Endothelial cell of umbilical vein (primary cell): ENCODE results near the gene MYH7. TPM values are rescaled to one million over a fixed set of nuclear protein-coding genes. Genes with fewer than 3 reads are reported as not detected.

Source experiments
- BruUV-seq: library from RNA; stranded (reverse); fragments of 400-500 nt; replicated peaks from 2 replicates; lab custom pipeline; 2021; lab: Mats Ljungman, UMichigan
- CTCF ChIA-PET: fragments of 300-600, 350-600 bp; sonication (Branson Sonifier 250); formaldehyde crosslinking; loops from one replicate; lab custom pipeline; 2021; ENCODE audit warnings: antibody characterized with exemption, inconsistent platforms; lab: Charles Lee
- POLR2A ChIA-PET: fragments of 300-600, 350-600 bp; sonication (Branson Sonifier 250); formaldehyde crosslinking; loops from one replicate; lab custom pipeline; 2021; ENCODE audit warnings: antibody characterized with exemption, inconsistent platforms; lab: Charles Lee
- DNase-seq: peaks from one replicate; pipeline ENCODE4 v3.0.0-alpha.2; 2011; ENCODE audit warnings: low read depth, low spot score
- FAIRE-seq: peaks from 2 replicates; lab custom pipeline; 2011; peaks lifted over from hg19 to GRCh38; lab: Jason Lieb, UNC
- H2AFZ ChIP-seq: 2 replicates; pipeline ENCODE4 v1.6.0; 2012; ENCODE audit warnings: low read depth, low read length, control low read depth, inconsistent platforms
- H3K27ac ChIP-seq: 2 replicates; pipeline ENCODE4 v1.5.1; 2011; ENCODE audit warnings: low read depth, mild to moderate bottlenecking, control low read depth, low read length, moderate library complexity; ENCODE audit not compliant: insufficient read depth
- H3K27me3 ChIP-seq, 2 experiments: 2 replicates each; pipeline versions ENCODE4 v1.6.0 to v1.6.1; 2011; ENCODE audit warnings: low read length in 2 of 2, mixed read lengths in 1 of 2; ENCODE audit not compliant: control insufficient read depth in 2 of 2, insufficient read depth in 2 of 2
- H3K36me3 ChIP-seq, 2 experiments: 2 replicates in 1 of 2; 3 replicates in 1 of 2; pipeline ENCODE4 v1.5.1; 2011; ENCODE audit warnings: low read length in 2 of 2, mild to moderate bottlenecking in 1 of 2, moderate library complexity in 1 of 2; ENCODE audit not compliant: control insufficient read depth in 2 of 2, insufficient read depth in 2 of 2; ENCODE audit errors: extremely low read depth in 1 of 2
- H3K4me1 ChIP-seq: 3 replicates; pipeline ENCODE4 v1.5.1; 2011; ENCODE audit warnings: mild to moderate bottlenecking, low read length; ENCODE audit not compliant: control insufficient read depth, insufficient read depth; ENCODE audit errors: extremely low read depth
- H3K4me2 ChIP-seq: 2 replicates; pipeline ENCODE4 v1.6.1; 2011; ENCODE audit warnings: low read length, control low read depth, mixed read lengths; ENCODE audit not compliant: insufficient read depth
- H3K4me3 ChIP-seq, 3 experiments: fragments of 200-600 bp in 1 of 3; sonication (generic), shearing (Covaris generic) in 1 of 3; replicated peaks in 1 of 3; 2 replicates each; pipeline ENCODE4 v1.5.1; 2011 to 2016; ENCODE audit warnings: control low read depth in 3 of 3, low read length in 3 of 3, mild to moderate bottlenecking in 2 of 3, inconsistent platforms in 1 of 3, low read depth in 1 of 3, moderate library complexity in 1 of 3; ENCODE audit not compliant: insufficient read depth in 1 of 3
- H3K79me2 ChIP-seq: 2 replicates; pipeline ENCODE4 v1.6.0; 2012; ENCODE audit warnings: low read length, inconsistent platforms; ENCODE audit not compliant: control insufficient read depth, insufficient read depth
- H3K9ac ChIP-seq: replicated peaks from 2 replicates; pipeline ENCODE3; 2011; ENCODE audit warnings: low read length, control low read depth; ENCODE audit not compliant: insufficient read depth; ENCODE audit errors: extremely low read depth
- H3K9me1 ChIP-seq: replicated peaks from 3 replicates; pipeline ENCODE4 v1.6.0; 2011; ENCODE audit warnings: mild to moderate bottlenecking, low read length; ENCODE audit not compliant: control insufficient read depth, insufficient read depth; ENCODE audit errors: extremely low read depth
- H3K9me3 ChIP-seq: replicated peaks from 2 replicates; pipeline ENCODE4 v1.5.1; 2012; ENCODE audit warnings: low read length, inconsistent platforms; ENCODE audit not compliant: control insufficient read depth, insufficient read depth
- H4K20me1 ChIP-seq: replicated peaks from 2 replicates; pipeline ENCODE3; 2011; ENCODE audit warnings: mild to moderate bottlenecking, low read length; ENCODE audit not compliant: control insufficient read depth, insufficient read depth; ENCODE audit errors: extremely low read depth
- EZH2 ChIP-seq: IDR thresholded peaks from 2 replicates; pipeline ENCODE4 v1.6.1; 2012; ENCODE audit warnings: borderline replicate concordance, low read depth, mild to moderate bottlenecking, moderate library complexity, low read length, inconsistent platforms; ENCODE audit not compliant: severe bottlenecking
- FOS ChIP-seq: IDR thresholded peaks from 2 replicates; pipeline ENCODE4 v1.6.1; 2011; ENCODE audit warnings: mild to moderate bottlenecking, low read length, moderate library complexity, borderline replicate concordance; ENCODE audit not compliant: insufficient read depth
- GATA2 ChIP-seq: IDR thresholded peaks from 2 replicates; pipeline ENCODE4 v1.7.0; 2011; ENCODE audit warnings: low read depth, mild to moderate bottlenecking, moderate library complexity, mixed read lengths, low read length; ENCODE audit not compliant: insufficient read length, insufficient read depth
- JUN ChIP-seq: IDR thresholded peaks from 2 replicates; pipeline ENCODE4 v1.6.1; 2011; ENCODE audit warnings: borderline replicate concordance, low read depth; ENCODE audit not compliant: insufficient read length, insufficient read depth
- MYC ChIP-seq: IDR thresholded peaks from one replicate; pipeline ENCODE4 v1.6.1; 2011; ENCODE audit warnings: mild to moderate bottlenecking, low read depth, low read length
- POLR2A ChIP-seq: IDR thresholded peaks from 2 replicates; pipeline ENCODE4 v1.6.1; 2012; ENCODE audit warnings: low read depth, mild to moderate bottlenecking, control low read depth, low read length
- POLR2AphosphoS5 ChIP-seq: IDR thresholded peaks from 2 replicates; pipeline ENCODE4 v1.6.1; 2012; ENCODE audit warnings: low read depth, mild to moderate bottlenecking, control low read depth, low read length, moderate library complexity; ENCODE audit not compliant: insufficient read depth
- dilution Hi-C: fragments of 300-500 bp; cut with MboI; formaldehyde crosslinking; loops from one replicate; pipeline ENCODE4 v1.15.0; 2019; ENCODE audit warnings: low sequenced_read_pairs; ENCODE audit not compliant: extremely low pct_ligation_motif_present
- intact Hi-C: fragments of 100-400 bp; cut with micrococcal nuclease; formaldehyde crosslinking; loops from one replicate; pipeline ENCODE4 v1.10.0; 2022
- polyA plus RNA-seq, 4 experiments: library from polyadenylated mRNA; depleted of rRNA in 3 of 4; stranded (reverse) in 3 of 4; unstranded in 1 of 4; fragments of >200 nt; gene quantifications; 2 replicates each; pipeline versions ENCODE4 v1.2.1 to v1.2.3, GENCODE V29; 2011 to 2012; ENCODE audit warnings: missing spikeins in 1 of 4
- total RNA-seq: library from RNA; stranded (reverse); gene quantifications from 2 replicates; pipeline ENCODE4 v1.2.3, GENCODE V29; 2021
- TF ChIP-seq, protein P1 (sequence below), 2 donors: IDR thresholded peaks; 1 replicate in 1 of 2; 2 replicates in 1 of 2; pipeline ENCODE4 v1.5.1; 2011; ENCODE audit warnings: low read length in 2 of 2, mild to moderate bottlenecking in 2 of 2, moderate library complexity in 2 of 2, control low read depth in 1 of 2, inconsistent platforms in 1 of 2, low read depth in 1 of 2; ENCODE audit not compliant: insufficient read depth in 1 of 2; ENCODE audit errors: extremely low read depth in 1 of 2
- TF ChIP-seq, protein P2 (sequence below): IDR thresholded peaks from 2 replicates; pipeline ENCODE4 v1.6.1; 2011; ENCODE audit not compliant: insufficient read depth, insufficient read length

Gene MYH7
- total and polyA plus RNA-seq, 2 donors (not counting 3 experiments of a cell fraction or from before 2014, with no cell fraction given) = not detected

DNA sequence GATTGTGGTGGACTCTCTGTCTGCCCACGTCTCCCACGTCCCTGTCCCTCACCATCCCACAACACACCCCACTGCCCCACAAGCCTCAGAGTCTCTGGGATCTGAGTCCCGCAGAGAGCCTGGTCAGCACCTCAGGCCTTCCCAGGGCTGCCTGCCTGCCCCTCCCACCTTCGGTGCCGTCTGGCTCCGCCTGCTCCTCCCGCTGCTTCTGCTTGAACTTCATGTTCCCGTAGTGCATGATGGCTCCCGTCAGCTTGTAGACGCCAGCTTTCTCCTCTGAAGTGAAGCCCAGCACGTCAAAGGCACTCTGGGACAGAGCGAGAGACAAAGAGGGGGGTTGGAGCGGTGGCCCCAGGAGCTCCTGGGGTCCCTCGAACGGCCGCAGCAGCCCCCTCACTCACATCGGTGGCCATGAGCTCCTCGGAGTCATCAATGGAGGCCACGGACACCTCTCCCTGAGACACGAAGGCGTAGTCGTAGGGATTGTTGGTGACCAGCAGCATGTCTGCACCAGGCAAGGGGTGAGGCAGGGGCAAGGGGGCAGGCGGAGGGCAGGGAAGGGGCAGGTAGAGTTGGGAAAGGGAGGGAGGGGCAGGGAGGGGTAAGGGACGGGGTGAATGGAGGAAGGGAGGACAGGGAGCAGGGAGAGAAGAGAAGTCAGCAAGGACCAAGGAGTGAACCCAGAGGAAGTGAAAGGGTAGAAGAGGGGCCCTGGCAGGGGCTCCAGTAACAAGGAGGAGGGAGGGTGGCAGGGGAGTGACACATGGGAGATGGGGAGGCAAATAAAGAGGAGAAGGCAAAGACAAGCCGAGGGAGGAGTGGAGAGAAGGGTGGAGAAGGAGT is 32.9 kb downstream of the MYH7 start:
- Histone ChIP-seq H3K4me2 (no peak overlapping the region), H3K9me1 (no peaks in the 10 kb centered on the region), H3K27ac (no peak overlapping the region), H3K27me3 (no peaks in the 10 kb centered on the region), H3K4me3 (no peak overlapping the region), H2AFZ (no peak overlapping the region), H3K4me1 (no peaks in the 10 kb centered on the region), H3K36me3 (no peaks in the 10 kb centered on the region), H3K79me2 (no peaks in the 10 kb centered on the region), H3K9me3 (no peaks in the 10 kb centered on the region), H4K20me1 (no peaks in the 10 kb centered on the region), H3K9ac (no peak overlapping the region)
- no peak for FAIRE-seq
- dilution Hi-C loops (no loop called here), intact Hi-C loops (no loop called here)
- ChIA-PET POLR2A (no interaction called here), CTCF (no interaction called here)
- TF ChIP-seq, protein P1, sequence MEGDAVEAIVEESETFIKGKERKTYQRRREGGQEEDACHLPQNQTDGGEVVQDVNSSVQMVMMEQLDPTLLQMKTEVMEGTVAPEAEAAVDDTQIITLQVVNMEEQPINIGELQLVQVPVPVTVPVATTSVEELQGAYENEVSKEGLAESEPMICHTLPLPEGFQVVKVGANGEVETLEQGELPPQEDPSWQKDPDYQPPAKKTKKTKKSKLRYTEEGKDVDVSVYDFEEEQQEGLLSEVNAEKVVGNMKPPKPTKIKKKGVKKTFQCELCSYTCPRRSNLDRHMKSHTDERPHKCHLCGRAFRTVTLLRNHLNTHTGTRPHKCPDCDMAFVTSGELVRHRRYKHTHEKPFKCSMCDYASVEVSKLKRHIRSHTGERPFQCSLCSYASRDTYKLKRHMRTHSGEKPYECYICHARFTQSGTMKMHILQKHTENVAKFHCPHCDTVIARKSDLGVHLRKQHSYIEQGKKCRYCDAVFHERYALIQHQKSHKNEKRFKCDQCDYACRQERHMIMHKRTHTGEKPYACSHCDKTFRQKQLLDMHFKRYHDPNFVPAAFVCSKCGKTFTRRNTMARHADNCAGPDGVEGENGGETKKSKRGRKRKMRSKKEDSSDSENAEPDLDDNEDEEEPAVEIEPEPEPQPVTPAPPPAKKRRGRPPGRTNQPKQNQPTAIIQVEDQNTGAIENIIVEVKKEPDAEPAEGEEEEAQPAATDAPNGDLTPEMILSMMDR (IDR thresholded peaks at IDR 0.05; ENCODE audit: extremely low read depth in 1 of 2, insufficient read depth in 1 of 2, low read depth in 1 of 2, low read length in 2 of 2) = no peak
- no peak for DNase-seq
- no TSS peak for BruUV-seq

DNA sequence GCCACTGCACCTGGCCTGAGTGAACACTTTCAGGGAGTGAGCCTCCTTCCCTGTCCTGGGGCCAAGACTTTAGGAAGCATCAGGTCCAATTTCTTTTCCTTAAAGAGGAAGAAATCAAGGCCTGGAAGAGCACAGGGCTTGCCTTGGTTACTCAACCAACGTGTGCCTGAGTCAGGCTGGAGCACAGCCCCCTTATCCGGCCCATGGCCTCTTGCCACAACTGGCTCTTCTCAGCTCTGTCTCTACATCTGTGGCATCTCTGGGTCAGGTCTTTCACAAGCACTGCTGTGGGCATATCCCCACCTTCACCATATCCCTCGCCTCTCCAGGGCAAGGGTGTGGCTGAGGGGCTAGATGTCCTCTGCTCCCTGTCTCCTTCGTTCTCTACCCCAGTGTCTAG is 34.2 kb downstream of the MYH7 start:
- H3K27me3 ChIP-seq = no peaks in the 10 kb centered on the region
- ChIA-PET CTCF (no interaction called here), POLR2A (no interaction called here)
- H2AFZ ChIP-seq = no peak overlapping the region
- no peak overlapping the region for H3K27ac ChIP-seq
- H3K4me3 ChIP-seq = no peak overlapping the region
- H3K79me2 ChIP-seq = no peaks in the 10 kb centered on the region
- TF ChIP-seq JUN = no peak
- TF ChIP-seq, protein P1 (IDR thresholded peaks at IDR 0.05; ENCODE audit: extremely low read depth in 1 of 2, insufficient read depth in 1 of 2, low read depth in 1 of 2, low read length in 2 of 2) = no peak
- TF ChIP-seq POLR2A = no peak
- no peak for TF ChIP-seq EZH2
- TF ChIP-seq MYC = no peak
- TF ChIP-seq FOS = no peak
- TF ChIP-seq, protein P2, sequence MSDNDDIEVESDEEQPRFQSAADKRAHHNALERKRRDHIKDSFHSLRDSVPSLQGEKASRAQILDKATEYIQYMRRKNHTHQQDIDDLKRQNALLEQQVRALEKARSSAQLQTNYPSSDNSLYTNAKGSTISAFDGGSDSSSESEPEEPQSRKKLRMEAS = no peak
- no peak for TF ChIP-seq POLR2AphosphoS5
- no peak for TF ChIP-seq GATA2
- no peak overlapping the region for H3K9ac ChIP-seq
- no peaks in the 10 kb centered on the region for H3K9me1 ChIP-seq
- no peaks in the 10 kb centered on the region for H3K4me1 ChIP-seq
- FAIRE-seq = no peak
- no peaks in the 10 kb centered on the region for H4K20me1 ChIP-seq
- no peaks in the 10 kb centered on the region for H3K9me3 ChIP-seq
- dilution Hi-C loops = no loop called here
- intact Hi-C loops = no loop called here
- BruUV-seq = no TSS peak
- no peaks in the 10 kb centered on the region for H3K36me3 ChIP-seq
- no peak for DNase-seq
- H3K4me2 ChIP-seq = no peak overlapping the region
